HG02759 (cell line): ENCODE results near the gene DES.

Source experiments
- ATAC-seq: cut with Tn5 transposase; IDR thresholded peaks from one replicate; pipeline ENCODE4 v1.9.1; 2021; ENCODE audit warnings: mild to moderate bottlenecking, moderate library complexity; ENCODE audit not compliant: unreplicated experiment

The DES gene

GRCh38 chr2:219452361-219453317 is 34.5 kb downstream of the DES start:
- no peak for ATAC-seq

DNA sequence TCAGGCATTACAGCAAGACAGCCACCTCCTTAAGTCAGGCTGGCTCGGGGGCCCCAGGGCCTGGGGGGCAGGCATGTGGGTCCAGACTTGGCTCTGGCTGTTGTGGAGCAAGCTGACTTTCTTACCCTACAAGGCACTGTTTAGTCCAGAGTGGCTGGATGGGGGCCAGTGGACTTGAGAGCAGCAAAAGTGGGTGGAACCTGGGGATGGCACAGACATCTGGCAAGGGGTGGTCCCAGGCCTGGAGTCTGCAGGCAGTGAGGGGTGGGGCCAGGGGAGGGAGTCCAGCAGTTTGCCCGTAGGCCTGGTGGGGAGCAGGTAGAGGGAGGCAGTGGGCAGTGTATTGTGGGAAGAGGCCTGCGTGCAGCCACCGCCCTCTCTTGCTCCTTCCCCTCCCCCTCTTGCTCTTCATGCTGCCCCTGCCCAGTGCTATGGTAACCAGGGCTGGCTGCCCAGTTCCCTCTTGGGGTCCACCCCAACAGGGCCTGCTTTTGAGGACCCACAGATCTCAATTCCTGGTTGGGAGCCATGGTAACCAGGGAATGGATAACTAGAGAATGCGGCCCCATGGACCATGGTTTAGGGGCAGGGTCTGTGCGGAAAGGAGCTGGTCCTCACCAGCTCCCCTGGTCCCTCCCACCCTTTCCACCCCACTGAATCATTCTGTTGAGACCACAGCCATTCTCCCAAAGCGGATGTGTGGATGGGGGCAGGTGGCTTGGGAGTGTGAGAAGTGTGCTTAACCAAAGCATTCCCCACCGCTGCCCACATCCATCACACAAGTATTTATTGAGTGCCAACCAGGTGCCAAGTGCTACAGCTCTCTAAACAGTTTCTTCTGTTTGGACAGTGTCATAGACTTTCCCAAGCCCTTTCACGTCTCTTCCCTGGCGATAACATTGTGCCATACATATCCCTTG is 35.8 kb downstream of the DES start:
- no peak for ATAC-seq

DNA sequence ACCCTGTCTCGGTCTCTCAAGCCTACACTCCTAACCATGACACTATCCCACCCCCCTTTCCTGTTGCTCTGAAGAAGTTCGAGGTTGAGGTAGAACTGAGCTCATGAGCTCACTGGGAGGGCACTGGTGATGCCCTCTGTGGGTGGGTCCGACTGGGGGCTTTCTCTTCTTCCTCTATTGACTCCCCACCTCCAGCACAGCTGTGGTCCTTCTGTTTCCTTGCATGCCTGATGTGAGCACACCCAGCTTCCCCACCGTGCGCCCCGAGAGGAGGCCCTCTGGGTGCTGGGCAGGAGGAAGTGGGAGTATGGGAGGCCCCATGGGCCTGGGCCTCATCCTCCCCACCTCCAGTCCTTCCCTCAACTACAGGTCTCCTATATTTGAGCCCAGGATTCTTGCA is 37.4 kb downstream of the DES start:
- no peak for ATAC-seq

DNA sequence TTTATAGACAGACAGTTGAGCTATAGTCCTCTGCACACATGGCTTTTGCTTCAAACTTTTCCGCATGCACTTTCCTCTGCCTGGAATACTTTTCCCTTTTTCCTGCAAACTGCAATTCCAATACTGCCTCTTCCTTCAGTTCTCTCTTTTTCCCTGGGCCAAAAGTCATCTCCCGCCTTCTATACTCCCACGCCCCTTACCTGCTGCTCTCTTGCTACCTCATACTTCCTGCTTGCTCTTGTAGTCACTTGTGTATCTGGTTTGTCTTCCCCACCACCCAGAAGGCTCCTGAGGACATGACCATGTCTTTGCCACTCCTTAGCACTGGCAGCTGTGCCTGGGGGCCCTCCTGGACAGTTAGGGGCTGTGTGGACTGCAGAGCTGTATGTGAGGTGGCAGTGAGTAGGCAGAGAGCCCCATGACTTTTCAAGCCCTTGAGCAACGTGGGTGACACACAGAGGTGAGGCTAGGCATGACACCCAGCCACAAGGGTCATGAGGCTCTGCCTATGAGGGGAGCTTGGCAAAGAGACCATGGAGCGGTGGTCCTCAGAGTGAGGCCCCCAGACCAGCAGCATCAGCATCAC is 39.7 kb downstream of the DES start:
- no peak for ATAC-seq

DNA sequence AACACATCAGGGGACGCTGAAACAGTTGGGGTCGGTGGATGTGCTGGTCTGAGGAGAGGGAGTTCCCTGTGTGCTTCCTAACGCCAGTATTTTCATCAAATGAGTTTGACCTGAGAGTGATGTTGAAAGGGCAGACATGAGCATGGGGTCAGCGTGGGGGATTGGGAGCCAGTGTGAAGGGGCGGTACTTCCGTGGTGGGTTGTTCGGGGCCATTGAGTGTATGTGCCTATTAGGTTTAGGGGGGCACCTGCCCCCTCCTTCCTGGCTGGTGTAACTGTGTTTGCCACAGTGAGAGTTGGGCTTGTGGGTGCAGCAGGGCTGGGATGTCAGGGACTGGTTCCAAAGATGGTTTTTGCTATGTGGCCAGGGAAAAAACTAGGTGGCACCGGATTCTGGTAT is 40.8 kb downstream of the DES start:
- no peak for ATAC-seq

DNA sequence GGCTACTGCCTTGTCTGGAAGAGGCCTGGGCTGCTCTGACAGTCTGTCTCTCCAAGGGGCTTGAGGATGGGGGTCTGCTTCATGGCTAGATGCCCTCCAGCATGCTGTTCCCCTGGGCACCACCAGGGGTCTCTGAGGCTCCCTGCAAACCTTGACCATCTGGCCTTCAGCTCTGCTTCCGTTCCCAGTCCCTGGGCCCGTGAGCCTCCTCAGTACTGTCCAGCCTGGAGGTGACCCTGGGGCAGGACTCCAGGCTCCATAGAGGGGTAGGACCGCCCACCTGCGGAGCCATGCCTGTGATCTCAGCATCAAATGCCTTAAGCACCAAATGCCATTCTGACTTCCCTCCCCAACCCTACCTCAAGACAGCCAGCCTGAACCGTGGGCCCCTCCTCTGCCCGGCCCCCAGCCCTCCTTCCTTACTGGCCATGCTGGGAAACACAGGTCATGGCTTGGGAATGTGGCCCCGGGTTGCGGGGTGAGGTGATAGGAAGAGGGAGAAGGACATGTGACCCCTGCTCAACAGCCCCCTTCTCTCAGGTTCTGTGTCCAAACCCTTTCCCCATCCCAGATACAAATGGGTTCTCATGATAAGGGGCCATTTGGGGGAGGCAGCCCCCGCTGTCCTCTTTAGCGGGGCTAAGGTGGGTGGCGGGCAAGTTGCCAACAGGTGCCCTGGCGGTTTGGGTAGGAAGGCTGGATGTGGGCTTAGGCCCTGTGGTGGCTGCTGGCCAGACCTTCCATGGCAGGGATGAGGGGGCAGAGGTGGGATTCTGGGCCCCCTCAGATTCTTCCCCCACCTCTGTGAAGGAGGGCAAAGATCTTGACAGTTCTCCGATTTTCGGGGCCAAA is 41.5 kb downstream of the DES start:
- peak; percentile 78 for ATAC-seq

GRCh38 chr2:219460424-219460926 is 42.3 kb downstream of the DES start:
- ATAC-seq, result no peak

- no peak for ATAC-seq
Measured at GRCh38 chr2:219461047-219461514, 42.9 kb downstream of the DES start.

GRCh38 chr2:219461669-219462068 is 43.5 kb downstream of the DES start:
- no peak for ATAC-seq

DNA sequence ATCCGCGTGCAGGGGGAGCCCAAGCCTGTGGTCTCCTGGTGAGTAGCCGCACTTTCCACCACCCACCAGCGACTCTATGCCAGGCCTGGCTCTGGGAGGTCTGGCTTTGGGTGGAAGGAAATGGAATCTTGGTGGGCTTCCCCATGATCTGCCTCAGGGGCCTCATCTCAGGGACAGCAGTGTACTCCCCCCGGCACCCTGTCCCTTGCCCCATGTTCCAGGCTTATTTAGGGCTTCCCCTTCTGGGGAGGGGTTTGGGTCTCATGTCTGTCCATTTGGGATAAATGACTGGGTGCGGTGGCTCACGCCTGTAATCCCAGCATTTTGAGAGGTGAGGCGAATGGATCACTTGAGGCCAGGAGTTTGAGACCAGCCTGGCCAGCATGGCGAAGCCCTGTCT is 44.2 kb downstream of the DES start:
- no peak for ATAC-seq

DNA sequence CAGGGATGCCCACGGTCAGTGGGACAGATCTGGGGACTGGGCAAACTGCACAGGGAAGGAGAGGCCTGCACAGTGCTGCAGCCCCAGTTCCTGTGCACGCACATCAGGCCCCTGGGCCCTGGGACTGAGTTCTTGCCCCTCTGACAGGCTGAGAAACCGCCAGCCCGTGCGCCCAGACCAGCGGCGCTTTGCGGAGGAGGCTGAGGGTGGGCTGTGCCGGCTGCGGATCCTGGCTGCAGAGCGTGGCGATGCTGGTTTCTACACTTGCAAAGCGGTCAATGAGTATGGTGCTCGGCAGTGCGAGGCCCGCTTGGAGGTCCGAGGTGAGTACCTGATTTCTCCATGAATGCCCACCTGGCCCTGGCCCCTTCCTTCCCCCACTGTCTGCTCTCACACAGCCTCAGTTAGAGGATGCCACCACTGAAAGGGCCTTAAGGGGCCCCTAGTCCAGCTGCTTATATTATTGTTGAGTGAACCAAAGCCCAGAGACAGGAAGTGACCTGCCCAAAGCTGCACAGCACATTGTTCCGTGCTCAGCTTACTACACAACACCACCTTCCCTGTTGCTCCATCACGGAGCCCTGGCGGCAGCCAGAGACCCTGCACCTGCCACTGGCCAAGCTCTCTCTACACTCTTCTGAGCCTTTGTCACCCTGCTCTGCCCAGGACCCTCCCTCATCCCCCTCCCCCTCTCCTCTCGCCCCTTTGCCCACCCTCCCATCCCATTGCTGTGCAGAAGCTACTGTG is 46.3 kb downstream of the DES start:
- no peak for ATAC-seq

- ATAC-seq, result no peak
Measured at GRCh38 chr2:219465659-219466561, 47.7 kb downstream of the DES start.

GRCh38 chr2:219466816-219467735 is 48.9 kb downstream of the DES start:
- no peak for ATAC-seq

DNA sequence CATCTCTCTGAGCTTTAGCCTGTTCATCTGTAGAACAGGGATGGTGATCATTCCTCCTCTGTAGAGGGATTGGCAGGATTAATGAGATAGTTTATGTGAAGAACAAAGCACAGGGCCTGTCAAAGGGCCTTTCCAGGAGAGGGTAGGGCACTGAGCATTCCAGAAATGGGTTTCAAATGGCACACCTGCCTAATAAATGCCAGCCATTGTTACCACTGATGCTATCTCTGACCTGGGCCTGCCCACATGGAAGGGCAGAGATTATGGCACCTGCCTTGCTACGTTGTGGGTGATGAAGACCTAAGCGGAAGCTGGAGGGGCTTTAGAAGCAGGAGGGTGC is 49.5 kb downstream of the DES start:
- ATAC-seq, result no peak

DNA sequence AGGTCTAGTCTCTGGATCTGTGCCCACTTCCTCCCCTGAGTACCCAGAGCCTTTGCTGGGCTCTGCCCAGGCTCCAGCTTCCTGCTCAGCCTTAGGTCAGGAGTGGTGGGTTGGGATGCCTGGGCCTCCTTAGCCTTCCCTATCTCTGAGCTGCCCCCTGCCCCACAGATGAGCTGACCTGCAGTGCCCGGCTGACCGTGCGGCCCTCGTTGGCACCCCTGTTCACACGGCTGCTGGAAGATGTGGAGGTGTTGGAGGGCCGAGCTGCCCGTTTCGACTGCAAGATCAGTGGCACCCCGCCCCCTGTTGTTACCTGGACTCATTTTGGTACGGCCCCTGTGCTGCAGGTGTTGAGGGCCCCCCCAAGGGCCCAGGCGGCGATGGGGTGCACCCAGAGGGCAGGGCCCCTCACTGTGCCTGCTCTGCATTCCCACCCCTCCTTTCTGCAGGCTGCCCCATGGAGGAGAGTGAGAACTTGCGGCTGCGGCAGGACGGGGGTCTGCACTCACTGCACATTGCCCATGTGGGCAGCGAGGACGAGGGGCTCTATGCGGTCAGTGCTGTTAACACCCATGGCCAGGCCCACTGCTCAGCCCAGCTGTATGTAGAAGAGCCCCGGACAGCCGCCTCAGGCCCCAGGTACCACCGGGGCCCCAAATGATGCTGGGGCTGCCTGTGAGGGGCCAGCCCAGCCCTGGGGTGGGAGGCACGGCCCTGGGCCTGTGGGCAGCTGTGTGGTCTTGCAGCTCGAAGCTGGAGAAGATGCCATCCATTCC is 50.4 kb downstream of the DES start:
- ATAC-seq, result no peak

- no peak for ATAC-seq
Measured at GRCh38 chr2:219469186-219469724, 51.1 kb downstream of the DES start.
